ENCODE results near the gene DUOXA2.

DNA sequence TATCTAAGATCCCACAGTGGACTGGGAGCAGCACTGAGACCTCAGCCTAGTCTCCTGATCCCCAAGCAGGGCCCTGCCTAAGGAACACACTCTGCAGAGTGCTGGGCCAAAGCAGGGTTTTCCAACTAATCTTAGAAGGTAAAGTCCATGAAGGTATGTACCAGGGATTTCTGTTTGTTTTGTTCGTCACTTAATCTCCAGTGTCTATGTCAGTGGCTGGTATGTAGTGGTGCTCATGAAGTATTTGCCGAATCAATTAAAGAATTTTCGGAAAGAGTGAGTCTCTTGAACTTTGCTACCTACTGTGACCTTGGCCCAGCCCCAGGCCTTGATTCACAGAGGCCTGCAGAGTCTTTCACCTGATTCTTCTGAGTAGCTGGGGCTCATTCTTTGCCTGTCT, 17.4 kb downstream of the DUOXA2 start:
- peak in 1 of 2 donors; percentile 60 for TF ChIP-seq POLR2A (IDR thresholded peaks at IDR 0.05)
- TF ChIP-seq, protein P1, sequence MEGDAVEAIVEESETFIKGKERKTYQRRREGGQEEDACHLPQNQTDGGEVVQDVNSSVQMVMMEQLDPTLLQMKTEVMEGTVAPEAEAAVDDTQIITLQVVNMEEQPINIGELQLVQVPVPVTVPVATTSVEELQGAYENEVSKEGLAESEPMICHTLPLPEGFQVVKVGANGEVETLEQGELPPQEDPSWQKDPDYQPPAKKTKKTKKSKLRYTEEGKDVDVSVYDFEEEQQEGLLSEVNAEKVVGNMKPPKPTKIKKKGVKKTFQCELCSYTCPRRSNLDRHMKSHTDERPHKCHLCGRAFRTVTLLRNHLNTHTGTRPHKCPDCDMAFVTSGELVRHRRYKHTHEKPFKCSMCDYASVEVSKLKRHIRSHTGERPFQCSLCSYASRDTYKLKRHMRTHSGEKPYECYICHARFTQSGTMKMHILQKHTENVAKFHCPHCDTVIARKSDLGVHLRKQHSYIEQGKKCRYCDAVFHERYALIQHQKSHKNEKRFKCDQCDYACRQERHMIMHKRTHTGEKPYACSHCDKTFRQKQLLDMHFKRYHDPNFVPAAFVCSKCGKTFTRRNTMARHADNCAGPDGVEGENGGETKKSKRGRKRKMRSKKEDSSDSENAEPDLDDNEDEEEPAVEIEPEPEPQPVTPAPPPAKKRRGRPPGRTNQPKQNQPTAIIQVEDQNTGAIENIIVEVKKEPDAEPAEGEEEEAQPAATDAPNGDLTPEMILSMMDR (IDR thresholded peaks at IDR 0.05) = no peak

All from thyroid gland (tissue), 4 donors.